Body of pancreas (tissue), 4 donors: ENCODE measurements around the gene IGBP1. TPM values are rescaled to one million over a fixed set of nuclear protein-coding genes. Genes with fewer than 3 reads are reported as not detected.

ENCODE experiments used
- ATAC-seq: fragments of 150-250 bp; one replicate; pipeline ENCODE4 v1.9.1; 2016
- DNase-seq, 4 donors: peaks; one replicate each; pipeline ENCODE4 v3.0.0-alpha.2; 2019
- H3K27ac ChIP-seq, 4 donors: fragments of 200-600 bp; sonication (generic); 1 replicate in 3 of 4; 2 replicates in 1 of 4; pipeline versions ENCODE4 v1.5.1 to v1.6.1; 2016 to 2019; ENCODE audit warnings: mild to moderate bottlenecking in 1 of 4, mixed read lengths in 1 of 4, moderate library complexity in 1 of 4
- H3K27me3 ChIP-seq, 2 donors: fragments of 200-600 bp; sonication (generic); one replicate each; pipeline ENCODE4 v1.6.0; 2016; ENCODE audit warnings: mild to moderate bottlenecking in 1 of 2
- H3K36me3 ChIP-seq, 2 donors: fragments of 200-600 bp; sonication (generic); replicated peaks in 1 of 2; 2 replicates each; pipeline ENCODE4 v1.5.1; 2016; ENCODE audit warnings: low read depth in 2 of 2; ENCODE audit not compliant: insufficient read depth in 1 of 2
- H3K4me1 ChIP-seq: fragments of 200-600 bp; sonication (generic); one replicate; pipeline ENCODE4 v1.6.0; 2016
- H3K4me3 ChIP-seq, 2 donors: fragments of 200-600 bp; sonication (generic); 1 replicate in 1 of 2; 2 replicates in 1 of 2; pipeline ENCODE4 v1.5.1; 2016 to 2019
- H3K9me3 ChIP-seq, 3 donors: fragments of 200-600 bp; sonication (generic); 1 replicate in 2 of 3; 2 replicates in 1 of 3; pipeline ENCODE4 v1.5.1; 2016
- POLR2A ChIP-seq, 3 donors: fragments of 450-650 bp; IDR thresholded peaks; one replicate each; pipeline ENCODE4 v1.6.1; 2016; ENCODE audit warnings: antibody characterized with exemption in 3 of 3, mild to moderate bottlenecking in 2 of 3
- WGBS, 2 donors: methylation state at CpG; one replicate each; pipeline ENCODE4 v1.1.5; 2017; 5-methylcytosine and 5-hydroxymethylcytosine counted together
- intact Hi-C: fragments of 100-400 bp; cut with DNase I; formaldehyde crosslinking; loops from one replicate; pipeline ENCODE4 v1.15.1; 2023
- total RNA-seq, 2 donors: library from RNA; depleted of rRNA; stranded (reverse); fragments of >200 nt; gene quantifications; one replicate each; pipeline ENCODE4 v1.1.0, GENCODE V29; 2016
- TF ChIP-seq, protein P1 (sequence below), 7 experiments: fragments of 450-650 bp in 4 of 7; fragments of 200-600 bp in 3 of 7; sonication (generic) in 3 of 7; IDR thresholded peaks; one replicate each; pipeline ENCODE4 v1.5.1; 2016 to 2019; ENCODE audit warnings: antibody characterized with exemption in 7 of 7

IGBP1 gene
- total RNA-seq, 2 donors from 2014 or later: 39.9 to 64.1 TPM

DNA sequence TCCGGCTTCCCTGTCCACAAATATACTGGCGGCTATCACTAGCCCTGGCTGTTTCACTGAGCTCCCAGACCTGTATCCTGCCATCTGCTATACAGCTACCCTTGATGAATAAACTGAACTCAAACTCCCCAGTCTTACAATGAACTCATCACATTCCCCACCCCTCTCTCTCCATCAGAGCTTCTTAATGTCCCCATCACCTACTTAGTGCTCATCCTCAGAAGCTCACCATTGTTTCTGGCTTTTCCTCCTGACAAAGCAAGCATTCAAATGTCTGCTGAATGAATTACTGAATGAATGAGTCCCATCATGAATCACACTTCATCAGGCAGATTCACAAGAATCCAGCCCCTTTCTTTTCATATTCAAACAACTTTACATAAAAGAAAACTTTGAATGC is 38.4 kb downstream of the IGBP1 start:
- H3K36me3 ChIP-seq: no peaks in the 10 kb centered on the region
- no peak overlapping the region for H3K27ac ChIP-seq
- no peak for TF ChIP-seq POLR2A (IDR thresholded peaks at IDR 0.05)
- TF ChIP-seq, protein P1, sequence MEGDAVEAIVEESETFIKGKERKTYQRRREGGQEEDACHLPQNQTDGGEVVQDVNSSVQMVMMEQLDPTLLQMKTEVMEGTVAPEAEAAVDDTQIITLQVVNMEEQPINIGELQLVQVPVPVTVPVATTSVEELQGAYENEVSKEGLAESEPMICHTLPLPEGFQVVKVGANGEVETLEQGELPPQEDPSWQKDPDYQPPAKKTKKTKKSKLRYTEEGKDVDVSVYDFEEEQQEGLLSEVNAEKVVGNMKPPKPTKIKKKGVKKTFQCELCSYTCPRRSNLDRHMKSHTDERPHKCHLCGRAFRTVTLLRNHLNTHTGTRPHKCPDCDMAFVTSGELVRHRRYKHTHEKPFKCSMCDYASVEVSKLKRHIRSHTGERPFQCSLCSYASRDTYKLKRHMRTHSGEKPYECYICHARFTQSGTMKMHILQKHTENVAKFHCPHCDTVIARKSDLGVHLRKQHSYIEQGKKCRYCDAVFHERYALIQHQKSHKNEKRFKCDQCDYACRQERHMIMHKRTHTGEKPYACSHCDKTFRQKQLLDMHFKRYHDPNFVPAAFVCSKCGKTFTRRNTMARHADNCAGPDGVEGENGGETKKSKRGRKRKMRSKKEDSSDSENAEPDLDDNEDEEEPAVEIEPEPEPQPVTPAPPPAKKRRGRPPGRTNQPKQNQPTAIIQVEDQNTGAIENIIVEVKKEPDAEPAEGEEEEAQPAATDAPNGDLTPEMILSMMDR (IDR thresholded peaks at IDR 0.05): no peak
- H3K9me3 ChIP-seq: no peaks in the 10 kb centered on the region
- intact Hi-C loops: no loop called here
- no peaks in the 10 kb centered on the region for H3K27me3 ChIP-seq
- WGBS, 2 donors: 56 to 83% methylated on average over 2 of the region's 2 CpGs
- DNase-seq: no peak
- no peak for ATAC-seq
- no peak overlapping the region for H3K4me3 ChIP-seq
- no peaks in the 10 kb centered on the region for H3K4me1 ChIP-seq

DNA sequence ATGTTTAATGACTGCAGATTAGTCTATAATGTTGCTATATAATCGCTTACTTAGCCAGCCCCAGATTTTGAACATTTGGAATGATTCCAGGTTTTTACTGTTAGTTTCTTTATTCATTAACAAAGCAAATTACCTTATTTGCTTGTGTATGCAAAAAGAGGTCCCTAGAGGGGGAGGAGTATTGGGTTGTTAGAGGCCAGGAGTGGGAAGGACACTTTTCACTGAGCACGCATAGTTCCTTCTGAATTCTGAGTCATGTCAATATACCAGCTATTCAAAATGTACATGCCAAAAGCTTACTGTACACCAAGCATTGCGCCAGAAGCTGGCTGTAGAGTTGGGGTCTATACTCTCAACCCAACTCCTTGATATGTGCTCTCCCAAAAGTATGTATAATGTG is 39.0 kb downstream of the IGBP1 start:
- H3K4me1 ChIP-seq: no peaks in the 10 kb centered on the region
- intact Hi-C loops: no loop called here
- no peak overlapping the region for H3K27ac ChIP-seq
- no peaks in the 10 kb centered on the region for H3K27me3 ChIP-seq
- H3K36me3 ChIP-seq: no peaks in the 10 kb centered on the region
- no peak for ATAC-seq
- no peak overlapping the region for H3K4me3 ChIP-seq
- no peak for DNase-seq
- 69 to 91% methylated on average over 2 to 3 of the region's 3 CpGs for WGBS, 2 donors
- no peaks in the 10 kb centered on the region for H3K9me3 ChIP-seq
- TF ChIP-seq, protein P1 (IDR thresholded peaks at IDR 0.05): no peak
- no peak for TF ChIP-seq POLR2A (IDR thresholded peaks at IDR 0.05)

DNA sequence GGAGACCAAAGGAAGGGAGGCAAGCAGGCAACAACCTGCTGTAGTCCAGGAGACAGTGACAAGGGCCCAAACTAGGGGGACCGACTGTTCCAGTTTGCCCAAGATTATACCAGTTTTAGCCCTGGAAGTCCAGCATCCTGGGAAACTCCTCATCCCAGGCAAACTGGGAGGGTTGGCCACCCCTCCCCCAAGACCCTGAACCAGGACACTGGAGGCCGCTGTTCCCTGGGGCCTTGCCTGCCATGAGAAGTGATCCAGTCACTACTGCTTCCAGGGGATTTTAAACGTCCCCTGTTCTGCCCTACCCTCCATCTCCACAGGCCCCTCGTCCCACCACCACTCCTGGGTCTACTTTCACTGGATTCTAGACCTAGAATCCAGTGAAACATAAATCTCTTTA is 39.7 kb downstream of the IGBP1 start:
- ATAC-seq (no peak), DNase-seq (no peak)
- no peaks in the 10 kb centered on the region for H3K9me3 ChIP-seq
- no peaks in the 10 kb centered on the region for H3K4me1 ChIP-seq
- H3K27ac ChIP-seq: no peak overlapping the region
- TF ChIP-seq, protein P1 (IDR thresholded peaks at IDR 0.05): no peak
- no peak for TF ChIP-seq POLR2A (IDR thresholded peaks at IDR 0.05)
- intact Hi-C loops: no loop called here
- H3K4me3 ChIP-seq: no peak overlapping the region
- no peaks in the 10 kb centered on the region for H3K36me3 ChIP-seq
- H3K27me3 ChIP-seq: no peaks in the 10 kb centered on the region
- WGBS, 2 donors: 57 to 67% methylated on average over 3 to 4 of the region's 4 CpGs

DNA sequence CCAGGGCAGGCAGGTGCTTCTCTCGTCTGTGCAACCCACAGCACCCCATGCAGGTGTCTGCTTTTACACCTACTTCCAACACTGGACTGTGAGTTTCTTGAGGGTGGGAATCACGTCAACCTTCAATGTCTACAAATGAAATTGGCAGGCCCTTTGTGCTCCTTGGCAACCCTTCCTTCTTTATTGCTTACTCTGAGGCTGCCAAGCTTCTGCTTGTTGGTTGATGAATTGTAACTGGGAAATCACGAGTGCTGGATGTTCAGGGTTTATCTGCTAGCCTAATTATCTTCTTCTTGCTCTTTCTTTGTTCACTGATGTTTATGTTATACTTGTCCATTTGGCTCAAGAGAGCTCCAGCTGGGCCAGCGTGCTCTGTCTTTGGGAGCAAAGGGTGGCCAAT is 41.5 kb downstream of the IGBP1 start:
- Histone ChIP-seq H3K36me3 (no peaks in the 10 kb centered on the region), H3K9me3 (no peaks in the 10 kb centered on the region), H3K4me3 (no peak overlapping the region), H3K27me3 (no peaks in the 10 kb centered on the region), H3K27ac (no peak overlapping the region), H3K4me1 (no peaks in the 10 kb centered on the region)
- no peak for TF ChIP-seq POLR2A (IDR thresholded peaks at IDR 0.05)
- TF ChIP-seq, protein P1 (IDR thresholded peaks at IDR 0.05): no peak
- 68 to 77% methylated on average over 4 of the region's 4 CpGs for WGBS, 2 donors
- no peak for ATAC-seq
- intact Hi-C loops: no loop called here
- no peak for DNase-seq

DNA sequence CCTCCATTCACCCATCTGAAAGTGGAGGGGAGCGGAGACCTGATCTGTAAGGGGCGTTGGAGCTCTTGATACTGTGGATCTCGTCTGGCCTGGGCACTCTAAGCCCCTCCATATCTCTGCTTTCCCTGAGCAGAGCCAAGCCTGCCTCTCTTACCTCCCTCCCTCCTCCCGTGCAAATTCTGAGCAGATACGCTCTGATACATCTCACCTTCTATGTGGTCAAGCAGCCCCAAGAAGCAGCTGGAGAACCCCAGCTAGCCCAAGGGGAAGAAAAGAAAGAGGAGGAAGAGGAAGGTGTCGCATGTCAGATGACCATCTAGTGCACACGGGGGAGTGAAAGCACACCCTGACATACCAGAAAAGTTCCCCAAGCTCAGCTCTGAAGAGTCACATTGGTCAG is 42.1 kb downstream of the IGBP1 start:
- intact Hi-C loops: no loop called here
- no peak overlapping the region for H3K27ac ChIP-seq
- no peaks in the 10 kb centered on the region for H3K4me1 ChIP-seq
- ATAC-seq (no peak), DNase-seq (no peak)
- no peaks in the 10 kb centered on the region for H3K36me3 ChIP-seq
- no peaks in the 10 kb centered on the region for H3K9me3 ChIP-seq
- 77% methylated on average over 4 to 7 of the region's 7 CpGs for WGBS, 2 donors
- H3K27me3 ChIP-seq: no peaks in the 10 kb centered on the region
- TF ChIP-seq POLR2A (IDR thresholded peaks at IDR 0.05): no peak
- TF ChIP-seq, protein P1 (IDR thresholded peaks at IDR 0.05): no peak
- H3K4me3 ChIP-seq: no peak overlapping the region
